NB4 (cell line): ENCODE results near the gene NISCH.

Experiments
- MAX ChIP-seq: IDR thresholded peaks from 2 replicates; pipeline ENCODE4 v1.6.1; 2011; ENCODE audit warnings: low read depth, low read length
- MYC ChIP-seq: IDR thresholded peaks from 2 replicates; pipeline ENCODE4 v1.6.1; 2011; ENCODE audit warnings: low read depth, low read length
- POLR2A ChIP-seq: IDR thresholded peaks from 2 replicates; pipeline ENCODE4 v1.6.1; 2011; ENCODE audit warnings: mild to moderate bottlenecking; ENCODE audit not compliant: insufficient read length; ENCODE audit errors: extremely low read depth
- TF ChIP-seq, protein P1 (sequence below): IDR thresholded peaks from one replicate; pipeline ENCODE4 v1.5.1; 2012; ENCODE audit warnings: low read depth, low read length

- TF ChIP-seq, protein P1, sequence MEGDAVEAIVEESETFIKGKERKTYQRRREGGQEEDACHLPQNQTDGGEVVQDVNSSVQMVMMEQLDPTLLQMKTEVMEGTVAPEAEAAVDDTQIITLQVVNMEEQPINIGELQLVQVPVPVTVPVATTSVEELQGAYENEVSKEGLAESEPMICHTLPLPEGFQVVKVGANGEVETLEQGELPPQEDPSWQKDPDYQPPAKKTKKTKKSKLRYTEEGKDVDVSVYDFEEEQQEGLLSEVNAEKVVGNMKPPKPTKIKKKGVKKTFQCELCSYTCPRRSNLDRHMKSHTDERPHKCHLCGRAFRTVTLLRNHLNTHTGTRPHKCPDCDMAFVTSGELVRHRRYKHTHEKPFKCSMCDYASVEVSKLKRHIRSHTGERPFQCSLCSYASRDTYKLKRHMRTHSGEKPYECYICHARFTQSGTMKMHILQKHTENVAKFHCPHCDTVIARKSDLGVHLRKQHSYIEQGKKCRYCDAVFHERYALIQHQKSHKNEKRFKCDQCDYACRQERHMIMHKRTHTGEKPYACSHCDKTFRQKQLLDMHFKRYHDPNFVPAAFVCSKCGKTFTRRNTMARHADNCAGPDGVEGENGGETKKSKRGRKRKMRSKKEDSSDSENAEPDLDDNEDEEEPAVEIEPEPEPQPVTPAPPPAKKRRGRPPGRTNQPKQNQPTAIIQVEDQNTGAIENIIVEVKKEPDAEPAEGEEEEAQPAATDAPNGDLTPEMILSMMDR = no peak
- no peak for TF ChIP-seq MYC
- TF ChIP-seq POLR2A = no peak
- TF ChIP-seq MAX = no peak
Observed at GRCh38 chr3:52434491-52435115, 20.8 kb upstream of the NISCH start.
